Natural killer cell (primary cell): ENCODE results near the gene RPL10A. TPM values are rescaled to one million over a fixed set of nuclear protein-coding genes. Genes with fewer than 3 reads are reported as not detected.

Experiments used
- ATAC-seq, 3 donors: fragments of 150-1000 bp in 2 of 3; fragments of 200-7000 bp in 1 of 3; cut with Tn5 transposase; 1 replicate in 1 of 3; 2 replicates in 2 of 3; pipeline ENCODE4 v1.10.0; 2021; ENCODE audit warnings: mild to moderate bottlenecking in 2 of 3, moderate library complexity in 2 of 3
- DNase-seq, 2 donors: peaks; one replicate each; pipeline versions ENCODE4 v3.0.0 to v3.0.0-alpha.2; 2013 to 2021; ENCODE audit warnings: mixed read lengths in 1 of 2
- H3K27ac ChIP-seq: one replicate; pipeline ENCODE4 v1.5.1; 2013; ENCODE audit warnings: mild to moderate bottlenecking, low read length
- H3K27me3 ChIP-seq: one replicate; pipeline ENCODE4 v1.6.1; 2013; ENCODE audit warnings: low read length; ENCODE audit not compliant: control insufficient read depth, insufficient read depth
- H3K36me3 ChIP-seq: one replicate; pipeline ENCODE4 v1.6.1; 2013; ENCODE audit warnings: low read length; ENCODE audit not compliant: control insufficient read depth, insufficient read depth
- H3K4me1 ChIP-seq: one replicate; pipeline ENCODE4 v1.6.1; 2013; ENCODE audit warnings: low read length; ENCODE audit not compliant: control insufficient read depth, insufficient read depth
- H3K4me3 ChIP-seq: one replicate; pipeline ENCODE4 v1.5.1; 2013; ENCODE audit warnings: low read length
- H3K9me3 ChIP-seq: one replicate; pipeline ENCODE4 v1.6.1; 2013; ENCODE audit warnings: low read length; ENCODE audit not compliant: control insufficient read depth, insufficient read depth
- H3K27ac Mint-ChIP-seq, 2 donors: one replicate each; pipeline ENCODE4 v1.8.0; 2022; ENCODE audit warnings: mild to moderate bottlenecking in 2 of 2, mixed read lengths in 2 of 2, moderate library complexity in 1 of 2
- H3K27me3 Mint-ChIP-seq, 2 donors: one replicate each; pipeline ENCODE4 v1.8.0; 2022; ENCODE audit warnings: low read depth in 2 of 2, mixed read lengths in 2 of 2
- H3K36me3 Mint-ChIP-seq: one replicate; pipeline ENCODE4 v1.8.0; 2022; ENCODE audit warnings: mixed read lengths
- H3K4me1 Mint-ChIP-seq, 2 donors: one replicate each; pipeline ENCODE4 v1.8.0; 2022; ENCODE audit warnings: mixed read lengths in 2 of 2
- H3K4me3 Mint-ChIP-seq: one replicate; pipeline ENCODE4 v1.8.0; 2022; ENCODE audit warnings: mild to moderate bottlenecking, moderate library complexity, mixed read lengths
- H3K9me3 Mint-ChIP-seq, 2 donors: one replicate each; pipeline ENCODE4 v1.8.0; 2022; ENCODE audit warnings: mixed read lengths in 2 of 2
- CTCF ChIP-seq: fragments of 200-600 bp; IDR thresholded peaks from one replicate; pipeline ENCODE4 v1.8.0; 2022; ENCODE audit warnings: antibody characterized with exemption
- WGBS: methylation state at CpG from one replicate; pipeline ENCODE4 v1.1.7; 2013; ENCODE audit warnings: missing lambda C conversion rate; ENCODE audit not compliant: insufficient coverage; 5-methylcytosine and 5-hydroxymethylcytosine counted together
- intact Hi-C: fragments of 100-400 bp; cut with micrococcal nuclease; formaldehyde crosslinking; loops from one replicate; pipeline ENCODE4 v1.14.2; 2022
- total RNA-seq, 4 donors: library from RNA; stranded (reverse); fragments of 120-200 nt in 1 of 4; gene quantifications; one replicate each; pipeline versions ENCODE4 v1.2.3 to v1.2.4, GENCODE V29; 2013 to 2022

Gene RPL10A
- total RNA-seq, 3 donors from 2014 or later (not counting 1 experiment from before 2014, with no cell fraction given) = 723 to 943 (median 942) TPM

GRCh38 chr6:35489066-35489465, 20.9 kb downstream of the RPL10A start:
- intact Hi-C loops = no loop called here
- Mint-ChIP-seq H3K4me3 (no peak overlapping the region), H3K27ac (no peak overlapping the region), H3K9me3 (no peaks in the 10 kb centered on the region), H3K36me3 (no peaks in the 10 kb centered on the region), H3K27me3 (peaks cover 9 to 13% of the 10 kb centered on the region in 2 donors), H3K4me1 (peaks cover 8 to 31% of the 10 kb centered on the region in 2 donors)
- Histone ChIP-seq H3K9me3 (no peaks in the 10 kb centered on the region), H3K36me3 (no peaks in the 10 kb centered on the region), H3K27me3 (no peaks in the 10 kb centered on the region), H3K27ac (no peak overlapping the region), H3K4me1 (peaks cover 6% of the 10 kb centered on the region), H3K4me3 (no peak overlapping the region)
- no peak for TF ChIP-seq CTCF
- ATAC-seq = no peak
- DNase-seq = no peak
- 95% methylated on average over 1 of the region's 1 CpG for WGBS

GRCh38 chr6:35489995-35490791, 22.0 kb downstream of the RPL10A start:
- Mint-ChIP-seq H3K9me3 (no peaks in the 10 kb centered on the region), H3K27ac (no peak overlapping the region), H3K36me3 (no peaks in the 10 kb centered on the region), H3K27me3 (peaks cover 9 to 13% of the 10 kb centered on the region in 2 donors), H3K4me3 (no peak overlapping the region), H3K4me1 (peaks cover 8 to 33% of the 10 kb centered on the region in 2 donors)
- H3K4me3 ChIP-seq = no peak overlapping the region
- ATAC-seq = no peak
- H3K36me3 ChIP-seq = no peaks in the 10 kb centered on the region
- H3K4me1 ChIP-seq = peaks cover 14% of the 10 kb centered on the region
- H3K27ac ChIP-seq = no peak overlapping the region
- WGBS = 63% methylated on average over 27 of the region's 28 CpGs
- no peak for DNase-seq
- no peak for TF ChIP-seq CTCF
- H3K27me3 ChIP-seq = no peaks in the 10 kb centered on the region
- no peaks in the 10 kb centered on the region for H3K9me3 ChIP-seq
- intact Hi-C loops = no loop called here

- no peak for TF ChIP-seq CTCF
- Mint-ChIP-seq H3K9me3 (no peaks in the 10 kb centered on the region), H3K27me3 (peaks cover 9 to 13% of the 10 kb centered on the region in 2 donors), H3K4me3 (no peak overlapping the region), H3K27ac (no peak overlapping the region), H3K36me3 (no peaks in the 10 kb centered on the region), H3K4me1 (peaks cover 8 to 33% of the 10 kb centered on the region in 2 donors)
- no peaks in the 10 kb centered on the region for H3K9me3 ChIP-seq
- 82% methylated on average over 8 of the region's 8 CpGs for WGBS
- H3K36me3 ChIP-seq = no peaks in the 10 kb centered on the region
- no peak for DNase-seq
- intact Hi-C loops = no loop called here
- no peak overlapping the region for H3K27ac ChIP-seq
- no peaks in the 10 kb centered on the region for H3K27me3 ChIP-seq
- peaks cover 14% of the 10 kb centered on the region for H3K4me1 ChIP-seq
- no peak overlapping the region for H3K4me3 ChIP-seq
- no peak for ATAC-seq
Observed at GRCh38 chr6:35490821-35491557, 22.8 kb downstream of the RPL10A start.
